GM23338 (cell line): ENCODE measurements around the gene THUMPD2. TPM values are rescaled to one million over a fixed set of nuclear protein-coding genes. Genes with fewer than 3 reads are reported as not detected.

ENCODE experiments used
- ATAC-seq: fragments of 200-7000 bp; cut with Tn5 transposase; 3 replicates; pipeline ENCODE4 v1.9.1; 2020
- DNase-seq: peaks from one replicate; pipeline ENCODE4 v3.0.0-alpha.2; 2015; ENCODE audit warnings: low spot score
- H2AFZ ChIP-seq: fragments of 200-600 bp; sonication (generic); 2 replicates; pipeline ENCODE4 v1.8.0; 2016; ENCODE audit warnings: antibody characterized with exemption, mild to moderate bottlenecking, moderate library complexity
- H3F3A ChIP-seq: fragments of 200-600 bp; sonication (generic); replicated peaks from 2 replicates; pipeline ENCODE4 v1.8.0; 2017; ENCODE audit warnings: antibody characterized with exemption, mixed run types, low read depth
- H3K27ac ChIP-seq: fragments of 200-600 bp; sonication (generic); 2 replicates; pipeline ENCODE4 v1.6.1; 2016; ENCODE audit warnings: low read depth
- H3K27me3 ChIP-seq: fragments of 200-600 bp; sonication (generic); 2 replicates; pipeline ENCODE4 v1.8.0; 2016; ENCODE audit warnings: mild to moderate bottlenecking, mixed run types, moderate library complexity; ENCODE audit not compliant: insufficient read depth
- H3K36me3 ChIP-seq: fragments of 200-600 bp; sonication (generic); 2 replicates; pipeline ENCODE4 v1.8.0; 2016; ENCODE audit warnings: mild to moderate bottlenecking; ENCODE audit not compliant: insufficient read depth
- H3K4me1 ChIP-seq: fragments of 200-600 bp; sonication (generic); 2 replicates; pipeline ENCODE4 v1.8.0; 2016; ENCODE audit warnings: mild to moderate bottlenecking, moderate library complexity; ENCODE audit not compliant: insufficient read depth
- H3K4me2 ChIP-seq: fragments of 200-600 bp; sonication (generic); 2 replicates; pipeline ENCODE4 v1.7.1; 2017; ENCODE audit warnings: mixed run types
- H3K4me3 ChIP-seq: fragments of 200-600 bp; sonication (generic); 2 replicates; pipeline ENCODE4 v1.6.1; 2016; ENCODE audit warnings: mixed run types
- H3K79me2 ChIP-seq: fragments of 200-600 bp; sonication (generic); replicated peaks from 2 replicates; pipeline ENCODE4 v1.8.0; 2017; ENCODE audit warnings: mild to moderate bottlenecking; ENCODE audit not compliant: insufficient read depth
- H3K9me2 ChIP-seq: fragments of 200-600 bp; sonication (generic); 2 replicates; pipeline ENCODE4 v1.8.0; 2017; ENCODE audit not compliant: insufficient read depth
- H4K20me1 ChIP-seq: fragments of 200-600 bp; sonication (generic); replicated peaks from 2 replicates; pipeline ENCODE4 v1.8.0; 2017; ENCODE audit warnings: mild to moderate bottlenecking; ENCODE audit not compliant: insufficient read depth
- H3K27ac Mint-ChIP-seq: 2 replicates; pipeline ENCODE4 v1.8.0; 2020; ENCODE audit warnings: inconsistent platforms, mild to moderate bottlenecking, moderate library complexity, mixed read lengths
- H3K27me3 Mint-ChIP-seq: 3 replicates; pipeline ENCODE4 v1.8.0; 2022; ENCODE audit warnings: low read depth, mild to moderate bottlenecking, moderate library complexity, mixed read lengths, inconsistent platforms; ENCODE audit not compliant: insufficient read depth, poor library complexity
- H3K36me3 Mint-ChIP-seq: 3 replicates; pipeline ENCODE4 v1.8.0; 2021; ENCODE audit warnings: low read depth, mild to moderate bottlenecking, inconsistent platforms, moderate library complexity, mixed read lengths
- H3K4me1 Mint-ChIP-seq: 3 replicates; pipeline ENCODE4 v1.8.0; 2020; ENCODE audit warnings: mild to moderate bottlenecking, inconsistent platforms, mixed read lengths
- H3K4me3 Mint-ChIP-seq: 3 replicates; pipeline ENCODE4 v1.8.0; 2021; ENCODE audit warnings: moderate library complexity, mild to moderate bottlenecking, inconsistent platforms, mixed read lengths
- H3K9me3 Mint-ChIP-seq: 3 replicates; pipeline ENCODE4 v1.8.0; 2020; ENCODE audit warnings: moderate library complexity, mild to moderate bottlenecking, inconsistent platforms, mixed read lengths
- POLR2AphosphoS5 ChIP-seq: IDR thresholded peaks from 2 replicates; pipeline ENCODE4 v1.6.1; 2016; ENCODE audit warnings: antibody characterized with exemption, low read depth
- ZNF462 ChIP-seq: fragments of 250-450 bp; sonication (Bioruptor Pico); IDR thresholded peaks from 2 replicates; pipeline ENCODE4 v1.5.0; 2020; ENCODE audit warnings: mild to moderate bottlenecking, moderate library complexity
- polyA plus RNA-seq: library from polyadenylated mRNA; unstranded; fragments of >200 nt; fragmentation: Nextera tagmentation; extraction: Ambion mirVana; gene quantifications from 2 replicates; pipeline ENCODE4 v1.2.1, GENCODE V29; 2016
- total RNA-seq: library from RNA; depleted of rRNA; stranded (reverse); fragments of >200 nt; shearing (Covaris generic); gene quantifications from 2 replicates; pipeline ENCODE4 v1.2.3, GENCODE V29; 2014
- TF ChIP-seq, protein P1 (sequence below), 2 experiments: fragments of 200-600 bp in 1 of 2; sonication (generic) in 1 of 2; conservative IDR thresholded peaks; 2 replicates each; pipeline versions ENCODE4 v1.5.1 to v1.6.1; 2016 to 2017; ENCODE audit warnings: antibody characterized with exemption in 2 of 2, low read depth in 2 of 2, mild to moderate bottlenecking in 2 of 2, moderate library complexity in 1 of 2

The THUMPD2 gene
- total and polyA plus RNA-seq, 2 experiments from 2014 or later = 19.5 to 25.1 TPM

- H3K27ac Mint-ChIP-seq = no peak overlapping the region
- no peaks in the 10 kb centered on the region for H3K27me3 ChIP-seq
- H3K36me3 ChIP-seq = peaks cover 3% of the 10 kb centered on the region; the same call in 1 of the 2 replicates
- H3K4me1 Mint-ChIP-seq = peaks cover 19% of the 10 kb centered on the region
- no peaks in the 10 kb centered on the region for H4K20me1 ChIP-seq
- no peak overlapping the region for H3K4me3 Mint-ChIP-seq
- peaks cover 2% of the 10 kb centered on the region for H3K27me3 Mint-ChIP-seq
- ATAC-seq (peak; percentile 85), DNase-seq (peak; percentile 75)
- H3K9me3 Mint-ChIP-seq = no peaks in the 10 kb centered on the region
- peaks cover 48% of the 10 kb centered on the region for H3K36me3 Mint-ChIP-seq
- no peak overlapping the region for H3K27ac ChIP-seq
- no peak overlapping the region for H2AFZ ChIP-seq
- no peak overlapping the region for H3K4me3 ChIP-seq
- peaks cover 13% of the 10 kb centered on the region for H3K79me2 ChIP-seq
- no peaks in the 10 kb centered on the region for H3F3A ChIP-seq
- peaks cover 14% of the 10 kb centered on the region; the same call in 1 of the 2 replicates for H3K4me1 ChIP-seq
- H3K4me2 ChIP-seq = no peak overlapping the region
- TF ChIP-seq ZNF462 = peak; percentile 53; the same call in 1 of the 2 replicates
- no peak for TF ChIP-seq POLR2AphosphoS5
- TF ChIP-seq, protein P1, sequence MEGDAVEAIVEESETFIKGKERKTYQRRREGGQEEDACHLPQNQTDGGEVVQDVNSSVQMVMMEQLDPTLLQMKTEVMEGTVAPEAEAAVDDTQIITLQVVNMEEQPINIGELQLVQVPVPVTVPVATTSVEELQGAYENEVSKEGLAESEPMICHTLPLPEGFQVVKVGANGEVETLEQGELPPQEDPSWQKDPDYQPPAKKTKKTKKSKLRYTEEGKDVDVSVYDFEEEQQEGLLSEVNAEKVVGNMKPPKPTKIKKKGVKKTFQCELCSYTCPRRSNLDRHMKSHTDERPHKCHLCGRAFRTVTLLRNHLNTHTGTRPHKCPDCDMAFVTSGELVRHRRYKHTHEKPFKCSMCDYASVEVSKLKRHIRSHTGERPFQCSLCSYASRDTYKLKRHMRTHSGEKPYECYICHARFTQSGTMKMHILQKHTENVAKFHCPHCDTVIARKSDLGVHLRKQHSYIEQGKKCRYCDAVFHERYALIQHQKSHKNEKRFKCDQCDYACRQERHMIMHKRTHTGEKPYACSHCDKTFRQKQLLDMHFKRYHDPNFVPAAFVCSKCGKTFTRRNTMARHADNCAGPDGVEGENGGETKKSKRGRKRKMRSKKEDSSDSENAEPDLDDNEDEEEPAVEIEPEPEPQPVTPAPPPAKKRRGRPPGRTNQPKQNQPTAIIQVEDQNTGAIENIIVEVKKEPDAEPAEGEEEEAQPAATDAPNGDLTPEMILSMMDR (conservative IDR thresholded peaks at IDR 0.05; ENCODE audit: low read depth in 2 of 2) = peak; percentile 83 to 84
- no peaks in the 10 kb centered on the region; the same call in 1 of the 2 replicates for H3K9me2 ChIP-seq
These were observed 48.3 kb downstream of the THUMPD2 start for GRCh38 chr2:39730685-39731302.
